SH-SY5Y (cell line): Measurements from ENCODE around the gene ZNF69.

ENCODE experiments used
- GATA2 ChIP-seq: IDR thresholded peaks from 2 replicates; pipeline ENCODE4 v1.6.1; 2011; ENCODE audit warnings: mild to moderate bottlenecking, low read depth, low read length
- GATA3 ChIP-seq: IDR thresholded peaks from 2 replicates; pipeline ENCODE4 v1.6.1; 2011; ENCODE audit warnings: low read depth, mild to moderate bottlenecking, low read length, moderate library complexity

The ZNF69 gene

DNA sequence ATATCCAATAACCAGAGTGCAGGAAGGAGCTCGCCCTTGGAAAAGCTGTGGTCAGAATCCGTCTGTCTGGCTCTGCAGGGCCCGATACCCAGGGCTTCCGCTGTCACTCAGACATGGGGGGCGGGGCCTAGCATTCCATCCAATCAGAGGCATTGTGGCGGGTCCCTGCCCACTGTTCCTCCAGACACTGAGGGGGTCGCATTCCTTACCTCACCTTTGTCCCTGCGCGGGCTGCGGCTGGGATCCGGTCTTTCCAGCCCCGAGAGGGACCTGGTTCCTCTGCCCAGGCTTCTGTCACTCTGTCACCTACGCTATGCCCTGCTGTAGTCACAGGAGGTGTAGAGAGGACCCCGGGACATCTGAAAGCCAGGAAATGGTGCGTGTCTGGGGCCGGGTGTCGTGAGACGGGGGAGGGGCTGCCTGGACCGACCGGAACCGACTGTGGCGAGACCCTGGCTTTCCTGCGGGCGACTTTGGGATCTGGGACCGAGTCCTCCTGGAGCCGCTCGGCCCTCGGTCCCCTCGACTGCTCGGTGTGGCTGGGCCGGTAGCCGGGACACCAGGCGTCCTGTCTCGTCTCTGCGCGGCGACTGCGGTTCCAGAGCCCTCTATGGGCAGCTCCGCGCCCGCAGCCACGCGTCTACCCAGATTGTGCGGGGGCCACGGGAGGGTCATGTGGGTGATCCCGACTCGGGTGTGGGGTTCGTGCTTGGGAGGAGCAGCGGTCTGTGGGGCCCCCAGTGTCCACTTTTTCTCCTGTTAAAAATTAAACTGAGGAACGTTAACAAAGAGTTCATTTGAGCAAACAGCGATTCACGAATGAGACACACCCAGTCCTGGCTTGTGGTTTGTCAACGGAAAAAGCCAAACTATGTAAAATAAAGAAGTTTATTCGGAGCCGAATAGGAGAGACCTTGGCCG, at the start of gene ZNF69:
Gene ZNF69 (plus strand): TSS at position 172 of the 921 bp plus-strand sequence. CDS start 142 bp downstream, at position 314.
- TF ChIP-seq GATA3 (no peak), GATA2 (no peak)

DNA sequence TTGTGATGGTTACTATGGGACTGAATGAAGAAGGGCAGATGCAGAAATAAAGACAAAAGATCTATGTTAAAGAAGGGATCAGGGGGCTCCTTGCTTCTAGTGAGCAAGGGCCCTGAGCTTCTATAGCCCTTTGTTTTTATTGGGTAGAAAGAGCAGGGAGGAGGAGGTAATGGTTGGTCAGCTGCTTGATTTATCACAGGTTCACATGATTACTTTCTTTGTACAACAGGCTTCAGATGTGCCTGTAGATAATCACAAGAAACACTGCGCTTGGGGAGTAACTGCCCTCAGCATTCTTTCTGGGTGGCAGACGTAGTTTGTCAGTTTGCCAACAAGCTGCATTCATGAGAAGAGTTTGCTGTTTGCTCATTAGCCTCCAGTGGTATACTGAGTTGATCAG, 43.9 kb upstream of the ZNF69 start:
- TF ChIP-seq GATA3: no peak
- no peak for TF ChIP-seq GATA2

DNA sequence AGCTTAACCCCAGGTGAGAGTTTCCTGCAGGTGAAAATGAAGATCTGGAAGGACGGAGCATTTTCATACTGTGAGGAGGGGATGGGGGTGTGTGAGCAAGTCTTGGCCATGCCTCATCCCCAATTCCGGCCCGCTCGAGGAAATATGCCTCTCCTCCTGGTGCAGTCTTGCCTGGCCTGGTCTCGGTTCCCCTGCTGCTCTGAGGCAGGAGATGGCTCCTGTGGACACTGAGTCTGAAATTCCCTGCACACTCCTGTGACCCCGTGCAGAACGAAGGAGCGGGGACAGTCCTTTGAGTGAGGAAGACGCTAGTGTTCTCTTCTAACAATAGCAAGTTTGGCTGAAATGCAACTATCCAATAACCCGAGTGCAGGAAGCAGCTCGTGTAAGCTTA, 39.4 kb upstream of the ZNF69 start:
- TF ChIP-seq GATA2 (no peak), GATA3 (no peak)

GRCh38 chr19:11848594-11849469, 38.8 kb upstream of the ZNF69 start, which contains the start of gene ZNF439:
ZNF439 (plus strand) TSS chr19:11848726; CDS start chr19:11848868, 142 bp downstream.
- TF ChIP-seq GATA3 (no peak), GATA2 (no peak)

DNA sequence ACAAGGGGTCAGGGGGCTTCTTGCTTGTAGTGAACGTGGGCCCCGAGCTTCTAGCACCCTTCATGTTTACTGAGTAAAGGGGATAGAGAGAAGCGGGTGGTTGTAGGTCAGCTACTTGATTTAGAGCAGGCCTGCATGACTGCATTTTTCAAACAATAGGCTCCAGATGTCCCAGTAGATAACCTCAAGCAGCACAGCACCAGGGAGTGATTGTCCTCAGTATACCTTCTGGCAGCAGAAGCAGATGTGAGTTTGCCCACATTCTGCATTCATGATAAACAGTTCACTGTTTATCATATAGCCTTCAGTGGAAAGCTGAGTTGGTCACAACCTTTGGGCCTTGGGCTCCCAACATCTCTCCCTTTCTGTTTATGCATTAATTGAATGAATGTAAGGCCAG, 34.2 kb upstream of the ZNF69 start:
- no peak for TF ChIP-seq GATA2
- TF ChIP-seq GATA3: no peak

DNA sequence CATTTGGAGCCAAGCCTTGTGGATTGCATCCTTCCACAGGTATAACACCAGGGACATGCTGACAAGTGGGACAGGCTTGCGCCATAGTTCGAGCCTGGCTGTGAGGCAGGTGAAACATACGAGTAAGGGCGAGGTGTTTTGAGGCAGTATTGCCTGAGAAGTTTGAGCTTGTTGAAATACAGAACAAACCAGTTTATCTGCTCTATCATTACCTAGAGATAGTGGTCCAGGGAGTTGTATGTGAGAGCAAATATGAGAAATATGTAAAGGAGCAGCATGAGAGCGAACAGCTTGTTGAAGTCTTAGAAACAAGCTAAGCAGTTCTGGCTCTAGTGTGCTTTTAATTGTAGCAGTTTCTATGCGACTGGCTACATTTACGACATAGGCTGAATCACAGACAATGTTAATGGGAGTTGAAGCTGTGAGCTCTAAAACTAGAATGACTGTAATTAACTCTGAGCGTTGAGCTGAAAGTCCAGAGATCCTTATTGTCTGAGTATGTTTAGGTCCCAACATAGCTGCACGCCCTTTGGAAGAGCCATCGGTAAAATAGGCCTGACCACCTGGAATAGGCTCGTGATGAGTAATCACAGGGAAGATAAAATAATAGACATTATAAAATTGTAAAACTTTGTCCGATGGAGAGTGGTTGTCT, 30.9 kb upstream of the ZNF69 start:
- TF ChIP-seq GATA3 (no peak), GATA2 (no peak)

DNA sequence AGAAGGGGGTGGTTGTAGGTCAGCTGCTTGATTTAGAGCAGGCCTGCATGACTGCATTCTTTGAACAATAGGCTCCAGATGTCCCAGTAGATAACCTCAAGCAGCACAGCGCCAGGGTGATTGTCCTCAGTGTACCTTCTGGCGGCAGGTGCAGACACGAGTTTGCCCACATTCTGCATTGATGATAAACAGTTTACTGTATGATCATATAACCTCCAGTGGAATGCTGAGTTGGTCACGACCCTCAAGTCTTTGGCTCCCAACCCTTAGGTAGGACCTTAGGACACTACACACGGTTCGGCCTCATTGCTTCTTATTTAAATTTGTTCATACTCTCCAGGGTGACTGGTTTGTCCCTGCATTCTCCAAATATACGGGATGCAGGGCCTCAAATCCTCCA, 26.9 kb upstream of the ZNF69 start:
- TF ChIP-seq GATA2 (no peak), GATA3 (no peak)

GRCh38 chr19:11861301-11861700, 26.3 kb upstream of the ZNF69 start:
- TF ChIP-seq GATA2: no peak
- TF ChIP-seq GATA3: no peak

GRCh38 chr19:11868188-11868587, 19.4 kb upstream of the ZNF69 start:
- TF ChIP-seq GATA3 (no peak), GATA2 (no peak)

GRCh38 chr19:11872624-11873023, 15.0 kb upstream of the ZNF69 start:
- no peak for TF ChIP-seq GATA2
- TF ChIP-seq GATA3: no peak

- TF ChIP-seq GATA3 (no peak), GATA2 (no peak)
Measured at GRCh38 chr19:11873762-11874161, 13.8 kb upstream of the ZNF69 start.

DNA sequence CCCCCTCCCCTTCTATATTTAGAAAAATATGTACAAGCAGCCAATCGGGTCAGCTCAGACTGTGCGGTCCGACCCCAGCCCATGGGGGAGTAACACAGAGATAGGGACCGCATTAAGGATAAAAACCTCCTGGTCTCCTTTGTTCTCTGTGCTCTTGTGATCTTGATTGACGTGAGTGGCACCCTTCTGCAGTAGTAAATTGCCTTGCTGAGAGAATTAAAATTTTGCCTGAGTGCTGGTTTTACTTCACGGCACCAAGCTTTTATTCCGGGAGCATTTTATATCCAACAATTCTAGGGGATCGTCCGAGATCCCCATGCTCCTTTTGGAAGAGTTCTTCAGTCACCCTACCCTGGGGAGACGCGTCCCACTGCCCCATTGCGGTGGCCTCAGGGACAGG, 7.0 kb upstream of the ZNF69 start:
- TF ChIP-seq GATA3: no peak
- no peak for TF ChIP-seq GATA2

GRCh38 chr19:11881151-11881800, 6.3 kb upstream of the ZNF69 start:
- TF ChIP-seq GATA3 (no peak), GATA2 (no peak)

DNA sequence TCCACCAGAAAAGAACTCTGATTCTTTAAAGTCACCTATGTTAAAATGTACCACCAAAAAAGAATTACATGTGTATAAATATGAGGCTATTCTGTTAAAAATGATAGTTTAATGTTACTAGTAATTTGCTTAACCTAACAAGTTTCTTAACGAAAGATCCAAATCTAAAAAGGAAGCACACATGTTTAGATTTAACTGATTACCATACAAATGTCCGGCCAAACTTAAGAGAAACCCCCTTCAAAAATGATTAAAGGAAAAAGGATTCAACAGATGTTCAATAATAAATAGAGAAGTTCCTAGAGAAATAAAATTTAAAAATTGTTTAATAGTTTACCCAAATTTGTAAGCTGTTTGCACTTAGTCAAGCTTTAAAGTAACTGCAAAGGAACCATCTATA, 5.0 kb upstream of the ZNF69 start:
- TF ChIP-seq GATA2 (no peak), GATA3 (no peak)
